IMR-90 (cell line): ENCODE data around the gene FNDC5. TPM values are rescaled to one million over a fixed set of nuclear protein-coding genes. Genes with fewer than 3 reads are reported as not detected.

ENCODE experiments used
- ATAC-seq: fragments of 200-7000 bp; cut with Tn5 transposase; 2 replicates; pipeline ENCODE4 v1.9.1; 2020; ENCODE audit warnings: low read depth, mild to moderate bottlenecking, moderate library complexity
- BruUV-seq: library from RNA; stranded (reverse); fragments of 400-500 nt; replicated peaks from 2 replicates; lab custom pipeline; 2021; lab: Mats Ljungman, UMichigan
- CTCF ChIA-PET: fragments of 300-600 bp; formaldehyde crosslinking; extraction: SDS; loops from one replicate; lab custom pipeline; 2021; ENCODE audit warnings: antibody characterized with exemption; lab: Yijun Ruan, JAX
- POLR2A ChIA-PET: fragments of 300-600 bp; sonication (Branson Sonifier 250); formaldehyde crosslinking; loops from one replicate; lab custom pipeline; 2022; ENCODE audit warnings: antibody characterized with exemption; ENCODE audit not compliant: unreplicated experiment; lab: Charles Lee
- DNase-seq: peaks from one replicate; pipeline ENCODE4 v3.0.0; 2013
- H2AFZ ChIP-seq: replicated peaks from 2 replicates; pipeline ENCODE3; 2013; ENCODE audit warnings: low read length, mild to moderate bottlenecking; ENCODE audit not compliant: poor library complexity
- H2AK5ac ChIP-seq: 2 replicates; pipeline ENCODE4 v1.6.1; 2013; ENCODE audit warnings: low read depth, low read length, inconsistent platforms
- H2AK9ac ChIP-seq: replicated peaks from 2 replicates; pipeline ENCODE3; 2013; ENCODE audit warnings: mild to moderate bottlenecking, low read depth, low read length, moderate library complexity; ENCODE audit not compliant: poor library complexity
- H2BK120ac ChIP-seq: 2 replicates; pipeline ENCODE4 v1.6.1; 2013; ENCODE audit warnings: low read depth, low read length, inconsistent platforms
- H2BK15ac ChIP-seq: 3 replicates; pipeline ENCODE4 v1.6.1; 2013; ENCODE audit warnings: low read depth, low read length, inconsistent platforms
- H2BK20ac ChIP-seq: 2 replicates; pipeline ENCODE4 v1.6.1; 2013; ENCODE audit warnings: low read depth, mild to moderate bottlenecking, inconsistent platforms, low read length, moderate library complexity
- H2BK5ac ChIP-seq: 2 replicates; pipeline ENCODE4 v1.6.1; 2013; ENCODE audit warnings: mild to moderate bottlenecking, low read depth, low read length, inconsistent platforms; ENCODE audit not compliant: poor library complexity, severe bottlenecking
- H3K14ac ChIP-seq: replicated peaks from 2 replicates; pipeline ENCODE4 v1.6.1; 2013; ENCODE audit warnings: low read depth, low read length, inconsistent platforms
- H3K18ac ChIP-seq: 2 replicates; pipeline ENCODE4 v1.6.1; 2013; ENCODE audit warnings: low read depth, low read length, control low read depth
- H3K23ac ChIP-seq: 2 replicates; pipeline ENCODE4 v1.6.1; 2013; ENCODE audit warnings: low read depth, low read length, inconsistent platforms
- H3K27ac ChIP-seq: 2 replicates; pipeline ENCODE4 v1.5.1; 2013; ENCODE audit warnings: mild to moderate bottlenecking, control low read depth, low read length; ENCODE audit not compliant: insufficient read depth
- H3K27me3 ChIP-seq: 2 replicates; pipeline ENCODE4 v1.6.1; 2013; ENCODE audit warnings: low read length; ENCODE audit not compliant: control insufficient read depth, insufficient read depth
- H3K36me3 ChIP-seq: 2 replicates; pipeline ENCODE4 v1.6.1; 2013; ENCODE audit warnings: low read length, mixed read lengths; ENCODE audit not compliant: control insufficient read depth, insufficient read depth
- H3K4ac ChIP-seq: 2 replicates; pipeline ENCODE4 v1.6.1; 2013; ENCODE audit warnings: low read depth, low read length, inconsistent platforms
- H3K4me1 ChIP-seq: 2 replicates; pipeline ENCODE4 v1.6.1; 2013; ENCODE audit warnings: low read length, mixed read lengths; ENCODE audit not compliant: control insufficient read depth, insufficient read depth
- H3K4me2 ChIP-seq: 2 replicates; pipeline ENCODE4 v1.6.1; 2013; ENCODE audit warnings: low read depth, mild to moderate bottlenecking, control low read depth, low read length, moderate library complexity
- H3K4me3 ChIP-seq: 2 replicates; pipeline ENCODE4 v1.5.1; 2013; ENCODE audit warnings: low read depth, mild to moderate bottlenecking, control low read depth, low read length, moderate library complexity; ENCODE audit not compliant: insufficient read depth
- H3K56ac ChIP-seq: 2 replicates; pipeline ENCODE4 v1.6.1; 2013; ENCODE audit warnings: low read length, inconsistent platforms; ENCODE audit not compliant: insufficient read depth; ENCODE audit errors: extremely low read depth
- H3K79me1 ChIP-seq, 2 experiments: 2 replicates each; pipeline ENCODE4 v1.6.1; 2013; ENCODE audit warnings: low read length in 2 of 2, inconsistent platforms in 1 of 2, low read depth in 1 of 2
- H3K9ac ChIP-seq: 2 replicates; pipeline ENCODE4 v1.6.1; 2013; ENCODE audit warnings: low read depth, low read length, control low read depth
- H3K9me1 ChIP-seq: 2 replicates; pipeline ENCODE4 v1.6.1; 2013; ENCODE audit warnings: low read length, inconsistent platforms; ENCODE audit not compliant: insufficient read depth
- H3K9me3 ChIP-seq: 2 replicates; pipeline ENCODE4 v1.6.1; 2013; ENCODE audit warnings: low read length; ENCODE audit not compliant: control insufficient read depth, insufficient read depth
- H4K20me1 ChIP-seq: 2 replicates; pipeline ENCODE4 v1.6.1; 2013; ENCODE audit warnings: low read length, inconsistent platforms; ENCODE audit not compliant: insufficient read depth
- H4K5ac ChIP-seq: 2 replicates; pipeline ENCODE4 v1.6.1; 2013; ENCODE audit warnings: mild to moderate bottlenecking, low read depth, low read length, control low read depth
- H4K8ac ChIP-seq, 2 experiments: 2 replicates each; pipeline ENCODE4 v1.6.1; 2013; ENCODE audit warnings: low read depth in 2 of 2, low read length in 2 of 2, control low read depth in 1 of 2, inconsistent platforms in 1 of 2
- H4K91ac ChIP-seq: 2 replicates; pipeline ENCODE4 v1.6.1; 2013; ENCODE audit warnings: low read depth, low read length, inconsistent platforms; ENCODE audit not compliant: insufficient read depth
- BHLHE40 ChIP-seq: fragments of 150-350 bp; IDR thresholded peaks from 2 replicates; pipeline ENCODE4 v1.6.1; 2016; ENCODE audit warnings: mild to moderate bottlenecking, low read depth, low read length
- CEBPB ChIP-seq: IDR thresholded peaks from 2 replicates; pipeline ENCODE4 v1.6.1; 2012; ENCODE audit warnings: low read depth, low read length, improper control_type of control experiment
- CHD1 ChIP-seq: IDR thresholded peaks from 2 replicates; pipeline ENCODE4 v1.6.1; 2012; ENCODE audit warnings: low read depth, low read length, improper control_type of control experiment
- CTCF ChIP-seq: conservative IDR thresholded peaks from 2 replicates; pipeline ENCODE4 v1.5.1; 2012; ENCODE audit warnings: mild to moderate bottlenecking, low read depth, low read length, improper control_type of control experiment
- ELK1 ChIP-seq: fragments of 150-350 bp; IDR thresholded peaks from 2 replicates; pipeline ENCODE4 v1.6.1; 2016; ENCODE audit warnings: low read depth, mild to moderate bottlenecking, low read length, moderate library complexity, borderline replicate concordance
- FOS ChIP-seq: fragments of 150-350 bp; IDR thresholded peaks from 2 replicates; pipeline ENCODE4 v1.6.1; 2016; ENCODE audit warnings: low read depth, low read length
- MAFK ChIP-seq: IDR thresholded peaks from 2 replicates; pipeline ENCODE4 v1.6.1; 2012; ENCODE audit warnings: low read depth, low read length, improper control_type of control experiment
- MAZ ChIP-seq: IDR thresholded peaks from 2 replicates; pipeline ENCODE4 v1.6.1; 2012; ENCODE audit warnings: low read depth, mild to moderate bottlenecking, low read length, improper control_type of control experiment, moderate library complexity, borderline replicate concordance
- MXI1 ChIP-seq: IDR thresholded peaks from 2 replicates; pipeline ENCODE4 v1.6.1; 2012; ENCODE audit warnings: low read depth, mild to moderate bottlenecking, low read length, moderate library complexity, borderline replicate concordance
- NFE2L2 ChIP-seq: fragments of 150-350 bp; IDR thresholded peaks from 2 replicates; pipeline ENCODE4 v1.6.1; 2016; ENCODE audit warnings: low read depth, mild to moderate bottlenecking, low read length
- POLR2A ChIP-seq: IDR thresholded peaks from 2 replicates; pipeline ENCODE4 v1.6.1; 2012; ENCODE audit warnings: mild to moderate bottlenecking, low read depth, low read length
- RCOR1 ChIP-seq: IDR thresholded peaks from 2 replicates; pipeline ENCODE4 v1.6.1; 2012; ENCODE audit warnings: mild to moderate bottlenecking, low read length, improper control_type of control experiment; ENCODE audit not compliant: insufficient replicate concordance
- RFX5 ChIP-seq: IDR thresholded peaks from 2 replicates; pipeline ENCODE4 v1.8.0; 2012; ENCODE audit warnings: low read depth, mild to moderate bottlenecking, low read length, moderate library complexity
- SMC3 ChIP-seq: fragments of 150-350 bp; IDR thresholded peaks from 2 replicates; pipeline ENCODE4 v1.6.1; 2016; ENCODE audit warnings: low read depth, mild to moderate bottlenecking, antibody characterized with exemption, low read length, moderate library complexity
- USF2 ChIP-seq: fragments of 150-350 bp; IDR thresholded peaks from 2 replicates; pipeline ENCODE4 v1.6.1; 2017; ENCODE audit warnings: mild to moderate bottlenecking, antibody characterized with exemption, low read length, low read depth
- WGBS, 2 experiments: methylation state at CpG; one replicate each; pipeline versions ENCODE4 v1.1.5 to v1.1.7; 2013; ENCODE audit warnings: missing lambda C conversion rate in 2 of 2; ENCODE audit not compliant: insufficient read length in 1 of 2; ENCODE audit errors: extremely low coverage in 2 of 2; 5-methylcytosine and 5-hydroxymethylcytosine counted together
- dilution Hi-C: fragments of 300-500 bp; cut with HindIII; formaldehyde crosslinking; loops from one replicate; pipeline ENCODE4 v1.14.3; 2018; ENCODE audit warnings: low sequenced_read_pairs; ENCODE audit not compliant: unreplicated experiment
- in situ Hi-C: fragments of 300-500 bp; cut with MboI; formaldehyde crosslinking; loops from 3 replicates; pipeline ENCODE4 v1.14.3; 2019; ENCODE audit warnings: low sequenced_read_pairs, inconsistent platforms, mixed read lengths
- intact Hi-C: fragments of 100-400 bp; cut with micrococcal nuclease; formaldehyde crosslinking; loops from 2 replicates; pipeline ENCODE4 v1.10.0; 2022
- polyA plus RNA-seq, 3 experiments: library from polyadenylated mRNA; depleted of rRNA; stranded (reverse); fragments of >200 nt; gene quantifications; 2 replicates each; pipeline ENCODE4 v1.2.3, GENCODE V29; 2012; ENCODE audit warnings: low replicate concordance in 1 of 3
- total RNA-seq: library from RNA; depleted of rRNA; stranded (reverse); fragments of >200 nt; gene quantifications from 2 replicates; pipeline ENCODE4 v1.2.3, GENCODE V29; 2012

FNDC5 gene
- total and polyA plus RNA-seq, 2 of the 4 experiments (the other 2 are of a cell fraction): 1.2 to 1.6 TPM

- Histone ChIP-seq H2AFZ (no peak overlapping the region), H3K18ac (no peak overlapping the region), H3K4me2 (no peak overlapping the region), H4K91ac (no peak overlapping the region), H3K36me3 (no peaks in the 10 kb centered on the region), H2AK9ac (no peak overlapping the region), H3K14ac (no peak overlapping the region), H3K9me1 (peaks cover 4% of the 10 kb centered on the region), H3K9me3 (0 out of 2 replicates have a peak, but pooled peaks cover 2% of the 10 kb centered on the region), H2BK5ac (no peak overlapping the region), H3K4me1 (0 out of 2 replicates have a peak, but pooled peaks cover 1% of the 10 kb centered on the region), H2BK120ac (no peak overlapping the region), H4K5ac (no peak overlapping the region), H4K20me1 (no peaks in the 10 kb centered on the region), H3K27ac (no peak overlapping the region), H3K79me1 (no peaks in the 10 kb centered on the region), H2AK5ac (no peak overlapping the region), H3K27me3 (no peaks in the 10 kb centered on the region), H3K9ac (no peak overlapping the region), H3K23ac (no peak overlapping the region), H2BK15ac (no peak overlapping the region), H3K4ac (no peak overlapping the region), H2BK20ac (no peak overlapping the region), H3K56ac (no peak overlapping the region), H4K8ac (no peak overlapping the region), H3K4me3 (no peak overlapping the region)
- no TSS peak for BruUV-seq
- dilution Hi-C loops (no loop called here), in situ Hi-C loops (no loop called here), intact Hi-C loops (no loop called here)
- no peak for ATAC-seq
- ChIA-PET POLR2A (no interaction called here), CTCF (interaction anchor here (0.9 to 1.2 kb wide), 2 partner anchors 31 to 72 kb away, joined by 3 read pairs; partner anchors contain the start of gene HPCA)
- TF ChIP-seq BHLHE40 (no peak), RCOR1 (no peak), CHD1 (no peak), MXI1 (no peak), ELK1 (no peak), USF2 (no peak), MAFK (no peak), RFX5 (no peak), CTCF (no peak), MAZ (no peak), NFE2L2 (no peak), POLR2A (no peak), SMC3 (no peak), CEBPB (no peak), FOS (no peak)
- DNase-seq: no peak
- WGBS, 2 experiments: no CpG with 5 or more reads among the region's 7 CpGs
Observed at GRCh38 chr1:32917521-32917920, 46.8 kb upstream of the FNDC5 start.
